Activated CD8-positive, alpha-beta memory T cell treated with anti-CD3 and anti-CD28 coated beads, Interleukin-2, amount 10 ng/mL, durations not matched to agents 7 days and 5 days (primary cell): ENCODE results near the gene SLC25A21. TPM values are rescaled to one million over a fixed set of nuclear protein-coding genes. Genes with fewer than 3 reads are reported as not detected.

ENCODE experiments used
- ATAC-seq: fragments of 150-1000 bp; cut with Tn5 transposase; one replicate; pipeline ENCODE4 v1.10.0; 2021; ENCODE audit warnings: moderate library complexity
- CTCF ChIA-PET: fragments of 350-600 bp; sonication (Branson Sonifier 250); formaldehyde crosslinking; loops from one replicate; lab custom pipeline; 2021; ENCODE audit warnings: antibody characterized with exemption; lab: Charles Lee
- DNase-seq: peaks from one replicate; pipeline ENCODE4 v3.0.0-alpha.2; 2020
- H3K27ac Mint-ChIP-seq: one replicate; pipeline ENCODE4 v1.8.0; 2021; ENCODE audit warnings: mild to moderate bottlenecking, mixed read lengths
- H3K27me3 Mint-ChIP-seq: one replicate; pipeline ENCODE4 v1.8.0; 2021; ENCODE audit warnings: mixed read lengths
- H3K36me3 Mint-ChIP-seq: one replicate; pipeline ENCODE4 v1.8.0; 2021; ENCODE audit warnings: mild to moderate bottlenecking, mixed read lengths
- H3K4me1 Mint-ChIP-seq: one replicate; pipeline ENCODE4 v1.8.0; 2021; ENCODE audit warnings: mixed read lengths
- H3K4me3 Mint-ChIP-seq: one replicate; pipeline ENCODE4 v1.8.0; 2021; ENCODE audit warnings: mild to moderate bottlenecking, moderate library complexity, mixed read lengths
- H3K9me3 Mint-ChIP-seq: one replicate; pipeline ENCODE4 v1.8.0; 2022; ENCODE audit warnings: low read depth, mixed read lengths
- total RNA-seq, 2 experiments: library from RNA; stranded (reverse); gene quantifications; one replicate each; pipeline ENCODE4 v1.2.3, GENCODE V29; 2021

Gene SLC25A21
- total RNA-seq, 2 experiments from 2014 or later = not detected

DNA sequence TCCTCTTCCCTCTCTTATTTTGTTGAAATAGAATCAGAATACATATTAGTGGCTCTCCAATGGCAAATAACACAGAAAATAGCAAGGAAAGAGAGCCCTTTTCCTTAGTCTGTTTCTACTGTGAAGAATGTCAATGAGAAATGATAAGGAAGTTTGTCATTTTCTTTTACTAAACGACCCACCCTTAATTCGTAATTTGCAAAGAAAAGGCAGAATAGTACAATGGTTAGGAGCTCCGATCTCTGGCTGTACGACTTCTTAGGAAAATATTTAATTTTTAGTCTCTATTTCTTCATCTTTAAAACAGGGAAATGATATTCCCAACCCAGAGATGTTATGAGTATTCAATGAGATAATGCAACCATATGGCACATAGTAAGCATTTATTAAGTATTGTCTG lies 504.7 kb downstream of the SLC25A21 start:
- Mint-ChIP-seq H3K27ac (no peak overlapping the region), H3K36me3 (peaks cover 5% of the 10 kb centered on the region), H3K4me3 (no peak overlapping the region), H3K27me3 (peaks cover 50% of the 10 kb centered on the region), H3K9me3 (no peaks in the 10 kb centered on the region), H3K4me1 (peaks cover 3% of the 10 kb centered on the region)
- no peak for DNase-seq
- CTCF ChIA-PET = no interaction called here
- no peak for ATAC-seq

DNA sequence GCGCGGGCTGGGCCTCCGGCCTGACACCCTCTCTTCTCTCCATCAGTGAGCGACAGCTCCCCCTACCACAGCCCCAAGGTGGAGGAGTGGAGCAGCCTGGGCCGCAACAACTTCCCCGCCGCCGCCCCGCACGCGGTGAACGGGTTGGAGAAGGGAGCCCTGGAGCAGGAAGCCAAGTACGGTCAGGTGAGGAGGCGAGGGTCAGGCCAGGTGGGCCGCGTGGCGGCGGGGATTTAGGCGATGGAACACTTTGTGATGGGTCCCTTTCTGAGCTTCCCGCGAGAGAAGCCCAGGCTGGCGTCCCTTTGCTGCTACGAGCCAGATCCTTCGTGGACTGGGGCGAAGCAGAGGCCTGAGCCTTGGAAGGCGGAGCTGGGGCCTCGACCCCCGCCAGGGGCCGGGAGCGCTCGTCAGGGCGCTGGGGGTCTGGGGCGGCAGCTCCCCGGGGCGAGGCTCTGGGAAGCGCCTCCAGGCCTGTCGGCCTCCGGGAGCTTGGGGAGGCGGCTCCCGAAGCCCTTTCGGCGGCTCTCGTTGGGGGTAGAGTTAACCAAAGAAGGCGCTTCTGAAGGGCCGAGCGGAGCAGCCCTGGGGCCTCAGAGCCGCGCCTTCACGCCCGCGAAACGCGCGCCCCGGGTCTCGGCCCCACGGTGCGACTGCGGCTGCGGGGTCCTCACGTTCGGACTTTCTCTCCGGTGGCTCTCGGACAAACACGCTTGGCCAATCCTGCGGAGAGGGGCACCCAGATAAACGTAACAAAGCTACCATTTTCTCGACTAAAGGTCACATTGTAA lies 505.8 kb downstream of the SLC25A21 start:
- Mint-ChIP-seq H3K4me1 (peaks cover 3% of the 10 kb centered on the region), H3K36me3 (peaks cover 9% of the 10 kb centered on the region), H3K27ac (no peak overlapping the region), H3K27me3 (peaks cover 61% of the 10 kb centered on the region), H3K9me3 (no peaks in the 10 kb centered on the region), H3K4me3 (no peak overlapping the region)
- DNase-seq (no peak), ATAC-seq (no peak)
- CTCF ChIA-PET = no interaction called here

DNA sequence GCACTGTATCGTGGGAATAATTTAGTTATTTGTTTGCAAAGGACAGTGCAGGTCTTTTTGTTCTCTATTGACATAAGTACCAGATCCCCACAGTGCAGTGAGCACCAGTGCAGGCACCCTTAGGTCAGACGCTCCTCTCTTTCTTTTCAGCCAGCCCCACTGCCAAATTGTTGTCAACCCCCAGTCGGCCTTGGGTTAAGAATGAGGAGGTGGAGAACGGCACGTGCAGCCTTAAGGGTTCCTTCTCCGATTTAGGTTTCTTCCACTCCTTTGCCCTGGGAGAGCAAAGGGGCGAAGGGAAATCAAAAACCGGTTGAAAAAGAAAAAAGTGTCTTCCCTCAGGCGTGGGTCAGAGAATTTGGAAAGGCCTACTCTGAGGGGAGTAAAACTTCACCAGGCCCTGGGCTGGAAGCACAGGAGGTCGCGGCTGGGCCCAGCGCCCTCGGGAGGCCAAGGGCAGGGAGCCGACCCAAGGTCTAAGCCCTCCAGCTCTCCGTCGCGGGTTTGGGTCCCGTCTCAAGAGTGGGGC lies 506.5 kb downstream of the SLC25A21 start:
- CTCF ChIA-PET = no interaction called here
- Mint-ChIP-seq H3K9me3 (no peaks in the 10 kb centered on the region), H3K27me3 (peaks cover 68% of the 10 kb centered on the region), H3K27ac (no peak overlapping the region), H3K36me3 (peaks cover 9% of the 10 kb centered on the region), H3K4me3 (no peak overlapping the region), H3K4me1 (peaks cover 3% of the 10 kb centered on the region)
- ATAC-seq (no peak), DNase-seq (no peak)

DNA sequence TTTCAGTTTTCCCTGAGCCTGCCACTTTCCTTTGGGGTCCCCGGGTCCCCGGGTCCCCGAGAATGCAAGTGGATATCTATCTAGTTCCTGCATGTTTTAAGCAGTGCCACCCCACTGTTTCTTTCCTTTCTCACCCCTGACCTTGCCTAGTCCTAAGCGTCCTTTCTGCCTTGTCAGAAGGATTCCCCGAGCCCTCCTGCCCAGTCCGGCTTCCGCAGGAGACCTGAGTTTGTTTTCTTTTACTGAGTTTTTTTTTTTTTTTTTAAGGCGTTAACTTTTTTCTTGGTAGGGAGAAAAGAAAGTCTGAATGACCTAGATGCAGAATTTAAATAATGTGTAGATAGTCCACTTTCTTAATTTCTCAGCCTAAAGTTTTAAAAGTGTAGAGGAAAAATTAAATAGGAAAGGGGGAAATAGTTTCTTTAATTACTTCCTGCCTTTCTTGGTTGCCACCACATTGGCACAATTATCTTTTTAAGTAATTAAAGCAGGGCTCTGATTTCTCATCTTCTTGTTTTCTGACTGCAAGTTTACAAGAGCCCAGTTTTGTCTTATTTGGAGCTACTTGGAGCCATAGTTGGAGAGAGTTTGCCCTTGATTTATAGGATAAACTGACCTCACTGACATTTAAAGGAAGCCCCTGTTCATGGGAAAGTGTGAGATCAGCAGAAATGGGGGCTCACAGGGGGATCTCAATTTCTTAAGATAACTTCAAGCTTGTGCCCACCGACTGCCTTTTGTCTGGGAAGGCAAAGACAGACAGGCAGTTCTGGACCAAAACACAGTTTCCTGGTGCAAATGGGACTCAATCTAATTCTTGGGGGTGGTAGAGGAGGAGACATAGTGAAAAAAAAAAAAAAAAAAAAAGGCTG lies 507.8 kb downstream of the SLC25A21 start:
- H3K36me3 Mint-ChIP-seq = peaks cover 11% of the 10 kb centered on the region
- peaks cover 3% of the 10 kb centered on the region for H3K4me1 Mint-ChIP-seq
- ATAC-seq (no peak), DNase-seq (no peak)
- no peaks in the 10 kb centered on the region for H3K9me3 Mint-ChIP-seq
- CTCF ChIA-PET = no interaction called here
- H3K4me3 Mint-ChIP-seq = no peak overlapping the region
- H3K27me3 Mint-ChIP-seq = peaks cover 82% of the 10 kb centered on the region
- no peak overlapping the region for H3K27ac Mint-ChIP-seq

DNA sequence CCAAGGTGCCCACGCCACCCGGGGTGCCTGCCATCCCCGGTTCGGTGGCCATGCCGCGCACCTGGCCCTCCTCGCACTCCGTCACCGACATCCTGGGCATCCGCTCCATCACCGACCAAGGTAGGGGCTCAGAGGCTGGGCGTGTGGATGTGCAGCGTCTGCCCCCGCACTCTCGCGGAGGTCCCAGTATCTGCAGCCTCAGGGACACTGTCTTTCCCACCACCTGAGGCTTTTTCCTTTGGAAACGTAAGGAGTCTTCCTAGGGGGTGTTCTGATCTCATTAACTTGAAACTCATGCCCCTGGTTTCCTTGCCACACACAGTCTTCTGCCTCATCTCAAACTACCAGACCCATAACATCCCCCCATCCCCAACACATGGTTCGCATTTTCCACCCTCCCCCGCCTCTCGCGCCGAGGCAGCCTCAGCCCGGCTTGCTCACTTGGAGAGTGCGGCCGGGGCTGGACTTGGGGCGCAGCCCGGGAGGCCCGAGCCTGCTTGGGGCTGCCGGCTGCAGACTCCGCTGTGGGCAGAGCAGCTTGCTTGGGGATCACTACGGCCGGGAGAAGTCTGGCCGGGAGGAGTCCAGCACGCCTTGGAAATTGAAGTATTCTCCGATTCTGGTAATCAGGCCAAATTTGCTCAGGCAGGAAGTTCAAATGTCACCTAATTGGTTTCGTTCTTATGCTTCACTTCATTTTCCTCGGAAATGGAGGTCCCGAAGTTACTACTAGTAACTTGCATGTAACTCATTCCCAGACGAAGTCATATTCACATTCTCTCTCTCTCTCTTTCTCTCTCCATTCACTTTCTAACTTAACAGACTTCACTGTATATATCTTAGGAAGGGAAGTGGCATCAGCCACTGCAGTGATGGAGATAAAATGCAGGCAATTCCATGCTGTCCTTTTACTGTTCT lies 508.7 kb downstream of the SLC25A21 start:
- H3K4me1 Mint-ChIP-seq = peaks cover 6% of the 10 kb centered on the region
- peak overlapping the region; percentile 70 for H3K27ac Mint-ChIP-seq
- H3K9me3 Mint-ChIP-seq = peaks cover 4% of the 10 kb centered on the region
- DNase-seq = no peak
- peaks cover 14% of the 10 kb centered on the region for H3K36me3 Mint-ChIP-seq
- CTCF ChIA-PET = no interaction called here
- no peak overlapping the region for H3K4me3 Mint-ChIP-seq
- peaks cover 91% of the 10 kb centered on the region for H3K27me3 Mint-ChIP-seq
- no peak for ATAC-seq

DNA sequence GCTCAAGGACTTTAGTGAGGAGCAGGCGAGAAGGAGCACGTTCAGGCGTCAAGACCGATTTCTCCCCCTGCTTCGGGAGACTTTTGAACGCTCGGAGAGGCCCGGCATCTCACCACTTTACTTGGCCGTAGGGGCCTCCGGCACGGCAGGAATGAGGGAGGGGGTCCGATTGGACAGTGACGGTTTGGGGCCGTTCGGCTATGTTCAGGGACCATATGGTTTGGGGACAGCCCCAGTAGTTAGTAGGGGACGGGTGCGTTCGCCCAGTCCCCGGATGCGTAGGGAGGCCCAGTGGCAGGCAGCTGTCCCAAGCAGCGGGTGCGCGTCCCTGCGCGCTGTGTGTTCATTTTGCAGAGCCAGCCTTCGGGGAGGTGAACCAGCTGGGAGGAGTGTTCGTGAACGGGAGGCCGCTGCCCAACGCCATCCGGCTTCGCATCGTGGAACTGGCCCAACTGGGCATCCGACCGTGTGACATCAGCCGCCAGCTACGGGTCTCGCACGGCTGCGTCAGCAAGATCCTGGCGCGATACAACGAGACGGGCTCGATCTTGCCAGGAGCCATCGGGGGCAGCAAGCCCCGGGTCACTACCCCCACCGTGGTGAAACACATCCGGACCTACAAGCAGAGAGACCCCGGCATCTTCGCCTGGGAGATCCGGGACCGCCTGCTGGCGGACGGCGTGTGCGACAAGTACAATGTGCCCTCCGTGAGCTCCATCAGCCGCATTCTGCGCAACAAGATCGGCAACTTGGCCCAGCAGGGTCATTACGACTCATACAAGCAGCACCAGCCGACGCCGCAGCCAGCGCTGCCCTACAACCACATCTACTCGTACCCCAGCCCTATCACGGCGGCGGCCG lies 509.6 kb downstream of the SLC25A21 start:
- ATAC-seq (no peak), DNase-seq (no peak)
- peaks cover 96% of the 10 kb centered on the region for H3K27me3 Mint-ChIP-seq
- CTCF ChIA-PET = no interaction called here
- H3K4me1 Mint-ChIP-seq = peaks cover 6% of the 10 kb centered on the region
- peaks cover 14% of the 10 kb centered on the region for H3K36me3 Mint-ChIP-seq
- peak overlapping the region; percentile 28 for H3K4me3 Mint-ChIP-seq
- H3K9me3 Mint-ChIP-seq = peaks cover 4% of the 10 kb centered on the region
- H3K27ac Mint-ChIP-seq = peak overlapping the region; percentile 32

DNA sequence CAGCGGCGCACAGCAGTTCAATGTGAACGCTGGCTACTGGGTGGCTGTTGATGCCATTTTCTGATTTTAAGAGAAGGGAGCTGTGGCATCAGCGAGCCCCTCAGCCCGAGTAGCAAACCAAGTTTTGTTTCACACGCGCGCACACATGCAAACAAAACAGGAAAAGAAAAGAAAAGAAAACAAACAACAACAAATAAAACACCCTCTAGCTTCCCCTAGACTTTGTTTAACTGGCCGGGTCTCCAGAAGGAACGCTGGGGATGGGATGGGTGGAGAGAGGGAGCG lies 510.2 kb downstream of the SLC25A21 start:
- CTCF ChIA-PET = no interaction called here
- ATAC-seq (no peak), DNase-seq (no peak)
- Mint-ChIP-seq H3K36me3 (peaks cover 14% of the 10 kb centered on the region), H3K4me1 (peaks cover 6% of the 10 kb centered on the region), H3K27ac (no peak overlapping the region), H3K4me3 (peak overlapping the region; percentile 28), H3K27me3 (peaks cover 96% of the 10 kb centered on the region), H3K9me3 (peaks cover 4% of the 10 kb centered on the region)

DNA sequence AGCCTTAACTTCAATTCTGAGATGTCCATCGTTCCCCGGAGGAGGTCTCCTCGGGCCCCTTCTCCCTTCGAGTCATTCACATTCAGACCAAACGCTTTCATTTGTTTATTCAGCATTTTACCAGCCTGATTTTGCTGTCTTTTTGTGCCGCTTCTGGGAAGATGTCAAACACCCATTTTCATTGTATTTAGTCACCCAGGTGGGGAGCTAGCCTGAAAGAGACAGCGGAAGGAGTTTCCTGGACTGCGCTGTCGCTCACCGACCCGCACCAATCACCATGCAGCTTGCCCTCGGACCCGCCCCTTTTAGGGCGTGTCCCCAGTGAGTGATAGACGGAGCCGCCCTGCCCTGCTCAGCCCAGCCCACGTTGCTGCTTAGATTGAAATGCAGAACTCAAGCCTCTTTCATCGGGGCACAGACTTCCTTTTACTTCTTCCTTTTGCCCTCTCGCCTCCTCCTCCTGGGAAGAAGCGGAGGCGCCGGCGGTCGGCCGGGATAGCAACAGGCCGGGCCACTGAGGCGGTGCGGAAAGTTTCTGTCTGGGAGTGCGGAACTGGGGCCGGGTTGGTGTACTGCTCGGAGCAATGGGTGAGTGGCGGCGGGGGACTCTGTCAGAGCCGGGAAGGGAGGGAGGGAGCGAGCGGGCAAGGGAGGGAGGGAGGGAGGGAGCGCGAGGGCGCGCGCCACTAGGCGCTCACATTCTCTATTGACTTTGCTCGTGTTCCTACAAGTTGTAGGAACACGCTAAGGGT lies 510.7 kb downstream of the SLC25A21 start, which contains the start of gene PAX9:
Gene PAX9 (plus strand): TSS at position 355 of the 752 bp plus-strand sequence. CDS start 230 bp downstream, at position 585.
- Mint-ChIP-seq H3K9me3 (peaks cover 4% of the 10 kb centered on the region), H3K4me1 (peaks cover 6% of the 10 kb centered on the region), H3K27ac (peak within 1 kb of the TSS; percentile 54), H3K27me3 (peaks cover 98% of the 10 kb centered on the region), H3K36me3 (peaks cover 14% of the 10 kb centered on the region), H3K4me3 (peak within 1 kb of the TSS; percentile 28)
- CTCF ChIA-PET = no interaction called here
- no peak for DNase-seq
- ATAC-seq = peak; percentile 27

DNA sequence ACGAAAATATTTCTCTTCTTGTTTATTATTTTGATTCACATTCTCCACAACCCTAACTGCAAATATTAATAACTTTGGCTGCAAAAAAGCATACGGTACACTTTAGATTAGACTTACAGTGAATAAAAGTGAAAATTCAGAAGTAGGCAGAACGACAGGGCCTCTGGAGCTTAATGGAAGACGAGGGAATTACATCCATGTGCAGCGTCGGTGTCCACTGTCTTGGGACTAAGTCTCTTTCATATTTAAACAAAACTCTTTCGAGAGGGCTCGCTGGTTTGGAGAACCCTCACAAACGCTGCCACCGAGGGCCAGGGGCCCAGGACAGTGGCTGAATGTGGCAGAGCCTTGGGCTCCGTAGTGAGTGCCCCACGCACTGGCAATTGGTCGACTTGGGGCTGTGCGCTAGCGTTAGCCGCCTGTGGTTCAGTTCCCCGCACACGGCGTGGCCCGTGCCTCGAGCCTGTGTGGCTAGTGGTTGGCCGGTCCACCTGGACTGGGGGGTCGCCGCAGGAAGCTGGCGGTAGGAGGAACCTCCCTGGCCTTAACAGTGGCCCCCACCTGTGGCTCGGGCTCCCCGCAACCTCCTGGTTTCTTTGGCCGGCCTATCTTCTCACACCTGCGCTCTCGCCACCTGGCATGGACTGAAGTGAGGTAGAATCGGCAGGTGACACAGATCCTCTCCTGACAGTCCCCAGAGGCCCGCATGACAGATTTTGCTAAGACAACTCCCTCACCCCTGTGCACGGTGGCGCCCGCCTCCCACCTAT lies 511.5 kb downstream of the SLC25A21 start:
- Mint-ChIP-seq H3K4me3 (no peak overlapping the region), H3K27me3 (peaks cover 100% of the 10 kb centered on the region), H3K9me3 (peaks cover 4% of the 10 kb centered on the region), H3K4me1 (peaks cover 6% of the 10 kb centered on the region), H3K27ac (peak overlapping the region; percentile 54), H3K36me3 (peaks cover 12% of the 10 kb centered on the region)
- no peak for ATAC-seq
- no peak for DNase-seq
- CTCF ChIA-PET = no interaction called here

DNA sequence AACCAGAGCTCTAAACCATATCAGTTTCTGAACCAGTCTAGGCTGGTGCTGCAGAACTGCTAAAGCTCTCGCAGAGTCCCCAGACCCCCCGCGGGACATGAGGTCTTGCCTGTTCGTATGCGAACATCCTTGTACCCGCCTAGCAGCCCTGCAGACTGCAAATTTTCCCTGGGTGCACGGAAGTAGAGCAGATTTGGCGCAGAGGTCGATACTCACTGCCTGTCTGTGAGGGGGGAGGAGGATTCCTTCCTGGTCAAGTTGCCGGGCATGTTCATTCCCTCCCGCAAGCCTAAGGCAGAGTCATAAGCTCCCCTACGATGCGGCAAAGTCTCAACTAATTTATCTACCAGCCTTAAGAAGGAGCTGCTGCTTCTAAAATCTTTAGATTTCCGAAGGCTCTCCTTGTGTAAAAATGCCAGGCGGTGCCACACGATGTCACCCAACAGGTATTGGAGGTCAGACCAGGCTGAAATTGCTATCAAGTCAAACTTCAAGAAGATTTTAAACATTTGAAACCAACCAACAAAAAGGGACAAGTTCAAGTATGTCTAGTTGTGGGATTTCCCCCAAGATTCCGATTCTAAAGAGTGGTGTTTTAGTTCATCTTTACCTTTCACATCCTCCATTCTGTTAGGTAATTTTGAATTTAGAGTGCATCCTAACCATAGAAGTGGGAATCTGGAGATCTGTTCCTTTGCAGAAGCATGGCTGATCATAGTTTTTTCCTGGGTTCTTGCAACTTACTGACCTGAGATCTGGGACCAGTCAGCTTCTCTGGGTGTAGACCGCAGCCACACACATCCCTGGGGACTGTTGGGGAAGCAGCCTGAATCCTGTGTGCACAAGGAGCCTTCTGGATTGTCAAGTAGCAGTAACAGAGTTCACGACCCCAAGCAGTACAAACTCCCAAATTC lies 512.3 kb downstream of the SLC25A21 start:
- Mint-ChIP-seq H3K27me3 (peaks cover 100% of the 10 kb centered on the region), H3K9me3 (peaks cover 4% of the 10 kb centered on the region), H3K4me3 (no peak overlapping the region), H3K27ac (no peak overlapping the region), H3K36me3 (peaks cover 12% of the 10 kb centered on the region), H3K4me1 (peaks cover 6% of the 10 kb centered on the region)
- CTCF ChIA-PET = no interaction called here
- DNase-seq (no peak), ATAC-seq (no peak)
